Measurements from ENCODE around the gene METTL25. TPM values are rescaled to one million over a fixed set of nuclear protein-coding genes. Genes with fewer than 3 reads are reported as not detected.

Gene METTL25
- total RNA-seq, 4 donors from 2014 or later = 10.2 to 20.0 (median 14.4) TPM

DNA sequence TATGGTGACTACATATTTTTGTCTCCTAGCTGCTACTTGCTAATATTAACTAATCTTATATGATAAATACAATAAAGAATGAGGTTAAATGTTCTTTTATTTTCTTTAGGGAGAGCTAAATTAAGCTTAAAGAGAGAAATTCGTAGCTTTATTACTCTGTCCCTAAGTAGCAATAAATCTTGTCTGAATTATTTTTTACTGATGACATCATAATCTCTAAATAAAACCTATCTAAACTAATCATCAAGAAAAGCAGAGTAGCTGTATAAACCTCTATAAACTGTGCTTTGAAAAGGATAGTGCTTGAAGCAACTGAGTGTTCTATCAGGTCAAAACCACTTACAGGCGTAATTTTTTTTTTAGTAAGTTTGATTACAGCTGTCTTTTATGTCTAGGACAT is 42.5 kb downstream of the METTL25 start:
- DNase-seq (ENCODE audit: low spot score) (no peak), ATAC-seq (ENCODE audit: low FRiP score) (no peak)
- TF ChIP-seq, protein P1, sequence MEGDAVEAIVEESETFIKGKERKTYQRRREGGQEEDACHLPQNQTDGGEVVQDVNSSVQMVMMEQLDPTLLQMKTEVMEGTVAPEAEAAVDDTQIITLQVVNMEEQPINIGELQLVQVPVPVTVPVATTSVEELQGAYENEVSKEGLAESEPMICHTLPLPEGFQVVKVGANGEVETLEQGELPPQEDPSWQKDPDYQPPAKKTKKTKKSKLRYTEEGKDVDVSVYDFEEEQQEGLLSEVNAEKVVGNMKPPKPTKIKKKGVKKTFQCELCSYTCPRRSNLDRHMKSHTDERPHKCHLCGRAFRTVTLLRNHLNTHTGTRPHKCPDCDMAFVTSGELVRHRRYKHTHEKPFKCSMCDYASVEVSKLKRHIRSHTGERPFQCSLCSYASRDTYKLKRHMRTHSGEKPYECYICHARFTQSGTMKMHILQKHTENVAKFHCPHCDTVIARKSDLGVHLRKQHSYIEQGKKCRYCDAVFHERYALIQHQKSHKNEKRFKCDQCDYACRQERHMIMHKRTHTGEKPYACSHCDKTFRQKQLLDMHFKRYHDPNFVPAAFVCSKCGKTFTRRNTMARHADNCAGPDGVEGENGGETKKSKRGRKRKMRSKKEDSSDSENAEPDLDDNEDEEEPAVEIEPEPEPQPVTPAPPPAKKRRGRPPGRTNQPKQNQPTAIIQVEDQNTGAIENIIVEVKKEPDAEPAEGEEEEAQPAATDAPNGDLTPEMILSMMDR (IDR thresholded peaks at IDR 0.05) = no peak

DNA sequence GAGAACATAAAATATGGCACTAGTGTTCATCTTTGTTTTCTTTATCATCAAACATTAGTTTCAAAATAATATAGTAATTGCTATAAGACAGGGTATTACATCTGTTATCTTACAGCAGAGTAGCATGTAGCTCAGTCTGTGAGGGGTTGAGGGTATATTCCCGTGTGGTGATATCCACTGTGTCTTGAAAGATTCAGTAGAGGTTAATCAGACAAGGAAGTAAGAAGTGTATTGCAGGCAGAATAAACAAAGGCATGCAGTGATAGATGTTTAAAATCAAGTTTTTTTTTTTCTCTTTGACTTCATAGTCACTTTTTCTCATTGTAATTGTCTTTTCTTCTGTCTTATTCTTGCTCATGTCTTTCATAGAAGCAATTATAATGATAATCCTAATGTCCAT is 48.3 kb downstream of the METTL25 start:
- TF ChIP-seq, protein P1 (IDR thresholded peaks at IDR 0.05) = no peak
- ATAC-seq (ENCODE audit: low FRiP score) = no peak
- no peak for DNase-seq (ENCODE audit: low spot score)

- ATAC-seq (ENCODE audit: low FRiP score) = peak; percentile 78
- TF ChIP-seq, protein P1 (IDR thresholded peaks at IDR 0.05) = no peak
- no peak for DNase-seq (ENCODE audit: low spot score)
These were observed 49.2 kb downstream of the METTL25 start for GRCh38 chr12:82407481-82407880.

GRCh38 chr12:82408844-82409243 is 50.5 kb downstream of the METTL25 start:
- no peak for DNase-seq (ENCODE audit: low spot score)

DNA sequence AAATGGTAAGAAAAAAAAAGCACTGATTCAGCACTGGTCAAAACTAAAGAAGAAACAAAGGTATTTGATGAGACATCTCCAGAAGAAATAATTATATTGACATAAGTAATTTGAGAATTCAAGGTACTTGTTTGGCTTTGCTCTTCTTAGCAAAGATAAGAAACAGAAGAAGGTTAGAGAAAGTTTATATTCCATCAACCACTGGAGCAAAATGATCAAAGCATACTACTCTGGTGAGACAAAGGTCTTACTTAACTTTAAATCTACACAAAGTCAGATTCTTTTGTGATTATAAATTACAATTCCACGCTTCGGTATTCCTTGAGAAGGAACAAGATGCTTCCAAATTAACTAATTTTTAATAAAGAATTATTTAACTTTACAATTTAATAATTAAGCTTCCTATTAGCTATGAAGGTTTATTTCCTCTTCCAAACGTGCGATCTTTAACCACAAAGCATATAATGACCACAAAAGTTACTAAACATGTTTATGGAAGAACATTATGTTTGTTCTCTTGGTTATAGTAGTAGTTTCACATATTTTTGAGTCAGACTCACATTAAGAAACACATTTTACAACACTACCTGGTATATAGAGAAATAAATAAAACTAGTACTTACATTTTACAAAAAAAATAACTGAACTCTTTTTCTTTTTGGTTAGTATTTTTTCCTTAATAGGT is 53.4 kb downstream of the METTL25 start:
- TF ChIP-seq, protein P1 (IDR thresholded peaks at IDR 0.05) = no peak
- DNase-seq (ENCODE audit: low spot score) (no peak), ATAC-seq (ENCODE audit: low FRiP score) (no peak)

More at GRCh38 chr12:82408844-82409243, 50.5 kb downstream of the METTL25 start:
- TF ChIP-seq, protein P1 (IDR thresholded peaks at IDR 0.05) = no peak
- no peak for ATAC-seq (ENCODE audit: low FRiP score)

- ATAC-seq (ENCODE audit: low FRiP score) = no peak
- TF ChIP-seq, protein P1 (IDR thresholded peaks at IDR 0.05) = no peak
- DNase-seq (ENCODE audit: low spot score) = no peak
These were observed 53.9 kb downstream of the METTL25 start for GRCh38 chr12:82412246-82412645.

GRCh38 chr12:82414044-82414443 is 55.7 kb downstream of the METTL25 start:
- TF ChIP-seq, protein P1 (IDR thresholded peaks at IDR 0.05) = no peak
- DNase-seq (ENCODE audit: low spot score) (no peak), ATAC-seq (ENCODE audit: low FRiP score) (no peak)

Measured in omental fat pad (tissue), 4 donors.